OCI-LY7 (cell line): ENCODE data around the gene ADPRM. TPM values are rescaled to one million over a fixed set of nuclear protein-coding genes. Genes with fewer than 3 reads are reported as not detected.

Experiments used
- BruUV-seq: library from RNA; stranded (reverse); fragments of 400-500 nt; replicated peaks from 2 replicates; lab custom pipeline; 2021; lab: Mats Ljungman, UMichigan
- CTCF ChIA-PET: fragments of 300-600 bp; sonication (Branson Sonifier 250); formaldehyde crosslinking; loops from one replicate; lab custom pipeline; 2022; ENCODE audit warnings: antibody characterized with exemption; ENCODE audit not compliant: unreplicated experiment; lab: Charles Lee
- POLR2A ChIA-PET: fragments of 300-600 bp; sonication (Branson Sonifier 250); formaldehyde crosslinking; loops from one replicate; lab custom pipeline; 2022; ENCODE audit warnings: antibody characterized with exemption; lab: Charles Lee
- DNase-seq: peaks from one replicate; pipeline ENCODE4 v3.0.0-alpha.2; 2015; ENCODE audit warnings: low spot score
- H2AFZ ChIP-seq: fragments of 200-600 bp; sonication (generic), shearing (Covaris generic); 2 replicates; pipeline ENCODE4 v1.6.1; 2014; ENCODE audit warnings: mild to moderate bottlenecking, antibody characterized with exemption, low read length, moderate library complexity
- H3K27ac ChIP-seq: fragments of 200-600 bp; sonication (generic); 2 replicates; pipeline ENCODE4 v1.5.1; 2014; ENCODE audit warnings: mixed run types, low read depth, mild to moderate bottlenecking, moderate library complexity, low read length, inconsistent platforms; ENCODE audit not compliant: poor library complexity, severe bottlenecking
- H3K36me3 ChIP-seq: fragments of 200-600 bp; sonication (generic); 2 replicates; pipeline ENCODE4 v1.6.1; 2014; ENCODE audit warnings: mild to moderate bottlenecking, antibody characterized with exemption, low read length, moderate library complexity, mixed read lengths; ENCODE audit not compliant: insufficient read depth
- H3K4me1 ChIP-seq: fragments of 200-600 bp; sonication (generic); 2 replicates; pipeline ENCODE4 v1.5.1; 2014; ENCODE audit warnings: mild to moderate bottlenecking, low read length; ENCODE audit not compliant: insufficient read depth, poor library complexity, severe bottlenecking
- H3K4me2 ChIP-seq: fragments of 200-600 bp; sonication (generic); 2 replicates; pipeline ENCODE4 v1.6.1; 2014; ENCODE audit warnings: mild to moderate bottlenecking, low read length
- H3K4me3 ChIP-seq: fragments of 200-600 bp; sonication (generic); 2 replicates; pipeline ENCODE4 v1.5.1; 2014; ENCODE audit warnings: mild to moderate bottlenecking, low read depth, low read length; ENCODE audit not compliant: poor library complexity, severe bottlenecking
- H3K79me2 ChIP-seq: fragments of 200-600 bp; sonication (generic); 2 replicates; pipeline ENCODE4 v1.6.1; 2016; ENCODE audit warnings: low read depth, mild to moderate bottlenecking, low read length, moderate library complexity, mixed read lengths; ENCODE audit not compliant: insufficient read depth
- H3K9me2 ChIP-seq: fragments of 200-600 bp; sonication (generic); 2 replicates; pipeline ENCODE4 v1.6.1; 2016; ENCODE audit warnings: mild to moderate bottlenecking, low read length, mixed read lengths; ENCODE audit not compliant: insufficient read depth
- H3K9me3 ChIP-seq: fragments of 200-600 bp; sonication (generic); 2 replicates; pipeline ENCODE4 v1.6.1; 2014; ENCODE audit warnings: mild to moderate bottlenecking, mixed run types, low read length, mixed read lengths
- H4K20me1 ChIP-seq: fragments of 200-600 bp; sonication (generic); 2 replicates; pipeline ENCODE4 v1.6.1; 2014; ENCODE audit warnings: mild to moderate bottlenecking, antibody characterized with exemption, low read length, moderate library complexity, mixed read lengths; ENCODE audit not compliant: insufficient read depth
- EZH2phosphoT487 ChIP-seq: fragments of 200-600 bp; sonication (generic); IDR thresholded peaks from 2 replicates; pipeline ENCODE4 v1.6.1; 2018; ENCODE audit warnings: low read depth, borderline replicate concordance, mild to moderate bottlenecking, mixed run types, antibody characterized with exemption, low read length, moderate library complexity, mixed read lengths
- intact Hi-C: fragments of 100-400 bp; cut with micrococcal nuclease; formaldehyde crosslinking; loops from one replicate; pipeline ENCODE4 v1.10.0; 2022; ENCODE audit not compliant: unreplicated experiment
- total RNA-seq, 2 experiments: library from RNA; depleted of rRNA in 1 of 2; stranded (reverse); fragments of >200 nt in 1 of 2; shearing (Covaris generic) in 1 of 2; gene quantifications; 2 replicates each; pipeline ENCODE4 v1.2.3, GENCODE V29; 2014 to 2022
- TF ChIP-seq, protein P1 (sequence below): fragments of 200-600 bp; sonication (generic); conservative IDR thresholded peaks from 2 replicates; pipeline ENCODE4 v1.5.1; 2014; ENCODE audit warnings: mild to moderate bottlenecking, antibody characterized with exemption, low read length, moderate library complexity, mixed read lengths

ADPRM gene
- total RNA-seq, 2 experiments from 2014 or later: 5.5 to 7.0 TPM

DNA sequence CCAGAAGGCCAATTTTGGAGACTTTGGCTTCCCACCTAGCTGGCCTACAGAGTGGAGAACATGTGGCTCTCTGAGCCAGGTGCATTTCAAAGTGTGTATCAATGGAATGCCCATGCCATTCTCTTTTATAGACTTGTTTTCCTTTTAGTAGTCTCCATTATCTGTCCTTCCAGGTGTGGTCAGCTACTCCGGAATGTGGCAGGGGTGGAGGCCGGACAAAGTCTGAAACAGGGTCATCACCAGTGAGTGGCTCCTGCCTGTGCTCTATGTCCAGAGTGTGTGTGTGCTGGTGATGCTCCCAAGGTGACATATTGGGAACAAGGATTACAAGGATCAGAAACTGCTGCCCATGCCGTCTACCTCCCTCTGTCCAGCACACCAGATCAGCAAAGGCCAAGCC is 36.3 kb downstream of the ADPRM start:
- ChIA-PET CTCF (no interaction called here), POLR2A (interaction anchor here (0.6 kb wide), 1 partner anchor 9 kb away, joined by 7 read pairs; no protein-coding TSS in a partner anchor)
- no TSS peak for BruUV-seq
- intact Hi-C loops: no loop called here
- Histone ChIP-seq H2AFZ (no peak overlapping the region), H3K4me2 (no peak overlapping the region), H3K9me2 (no peaks in the 10 kb centered on the region), H4K20me1 (no peaks in the 10 kb centered on the region), H3K9me3 (no peaks in the 10 kb centered on the region), H3K27ac (no peak overlapping the region), H3K4me1 (no peaks in the 10 kb centered on the region), H3K36me3 (no peaks in the 10 kb centered on the region), H3K4me3 (no peak overlapping the region), H3K79me2 (no peaks in the 10 kb centered on the region)
- no peak for TF ChIP-seq EZH2phosphoT487
- TF ChIP-seq, protein P1, sequence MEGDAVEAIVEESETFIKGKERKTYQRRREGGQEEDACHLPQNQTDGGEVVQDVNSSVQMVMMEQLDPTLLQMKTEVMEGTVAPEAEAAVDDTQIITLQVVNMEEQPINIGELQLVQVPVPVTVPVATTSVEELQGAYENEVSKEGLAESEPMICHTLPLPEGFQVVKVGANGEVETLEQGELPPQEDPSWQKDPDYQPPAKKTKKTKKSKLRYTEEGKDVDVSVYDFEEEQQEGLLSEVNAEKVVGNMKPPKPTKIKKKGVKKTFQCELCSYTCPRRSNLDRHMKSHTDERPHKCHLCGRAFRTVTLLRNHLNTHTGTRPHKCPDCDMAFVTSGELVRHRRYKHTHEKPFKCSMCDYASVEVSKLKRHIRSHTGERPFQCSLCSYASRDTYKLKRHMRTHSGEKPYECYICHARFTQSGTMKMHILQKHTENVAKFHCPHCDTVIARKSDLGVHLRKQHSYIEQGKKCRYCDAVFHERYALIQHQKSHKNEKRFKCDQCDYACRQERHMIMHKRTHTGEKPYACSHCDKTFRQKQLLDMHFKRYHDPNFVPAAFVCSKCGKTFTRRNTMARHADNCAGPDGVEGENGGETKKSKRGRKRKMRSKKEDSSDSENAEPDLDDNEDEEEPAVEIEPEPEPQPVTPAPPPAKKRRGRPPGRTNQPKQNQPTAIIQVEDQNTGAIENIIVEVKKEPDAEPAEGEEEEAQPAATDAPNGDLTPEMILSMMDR: no peak
- DNase-seq: no peak

DNA sequence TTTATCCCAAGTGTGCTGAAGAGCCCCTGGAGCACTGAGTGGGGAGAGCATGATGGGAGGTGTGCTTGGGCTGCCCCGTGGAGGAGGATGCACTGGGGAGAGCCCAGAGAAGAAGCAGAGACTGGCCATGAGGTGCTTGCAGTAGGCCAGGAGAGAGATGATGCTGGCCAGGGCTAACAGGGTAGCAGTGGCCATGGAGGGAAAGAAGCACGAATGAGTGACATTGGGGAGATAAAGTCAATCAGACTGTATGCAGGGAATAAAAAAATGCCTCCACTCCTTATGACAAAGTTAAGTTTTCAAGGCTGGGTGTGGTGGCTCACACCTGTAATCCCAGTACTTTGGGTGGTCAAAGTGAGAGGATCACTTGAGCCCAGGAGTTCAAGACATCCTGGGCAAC is 37.9 kb downstream of the ADPRM start:
- BruUV-seq: no TSS peak
- no peaks in the 10 kb centered on the region for H3K9me2 ChIP-seq
- H2AFZ ChIP-seq: no peak overlapping the region
- H3K79me2 ChIP-seq: no peaks in the 10 kb centered on the region
- H3K4me1 ChIP-seq: no peaks in the 10 kb centered on the region
- no peak for TF ChIP-seq EZH2phosphoT487
- TF ChIP-seq, protein P1: no peak
- no peaks in the 10 kb centered on the region for H3K9me3 ChIP-seq
- H4K20me1 ChIP-seq: no peaks in the 10 kb centered on the region
- H3K4me3 ChIP-seq: no peak overlapping the region
- H3K36me3 ChIP-seq: no peaks in the 10 kb centered on the region
- ChIA-PET POLR2A (interaction anchor here (0.6 kb wide), 1 partner anchor 104 kb away, joined by 3 read pairs; no protein-coding TSS in a partner anchor), CTCF (no interaction called here)
- intact Hi-C loops: no loop called here
- H3K27ac ChIP-seq: no peak overlapping the region
- H3K4me2 ChIP-seq: no peak overlapping the region
- DNase-seq: no peak

DNA sequence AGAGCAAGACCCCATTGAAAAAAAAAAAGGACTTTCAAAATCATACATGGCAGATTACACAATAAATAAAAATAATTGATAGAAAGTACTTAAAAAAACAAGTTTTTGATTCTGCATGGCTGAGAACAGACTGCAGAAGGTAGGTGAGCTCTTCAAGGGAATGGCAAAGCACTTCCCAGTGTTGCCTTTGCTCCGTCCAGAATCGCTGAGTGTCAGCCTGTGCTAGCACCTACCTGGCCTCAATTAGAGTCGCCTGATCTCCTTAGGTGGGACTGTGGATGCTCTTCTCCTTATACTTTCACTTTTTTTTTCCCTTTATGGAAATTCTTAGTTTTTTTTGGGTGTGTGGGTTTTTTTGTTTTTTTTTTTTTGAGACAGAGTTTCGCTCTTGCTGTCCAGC is 38.4 kb downstream of the ADPRM start:
- intact Hi-C loops: no loop called here
- no peak overlapping the region for H3K27ac ChIP-seq
- H3K9me2 ChIP-seq: no peaks in the 10 kb centered on the region
- no peak for DNase-seq
- ChIA-PET CTCF (no interaction called here), POLR2A (interaction anchor here (0.6 kb wide), 1 partner anchor 104 kb away, joined by 3 read pairs; no protein-coding TSS in a partner anchor)
- no peak overlapping the region for H3K4me3 ChIP-seq
- no peak overlapping the region for H2AFZ ChIP-seq
- TF ChIP-seq EZH2phosphoT487: no peak
- TF ChIP-seq, protein P1: no peak
- H3K9me3 ChIP-seq: no peaks in the 10 kb centered on the region
- BruUV-seq: no TSS peak
- no peaks in the 10 kb centered on the region for H4K20me1 ChIP-seq
- H3K79me2 ChIP-seq: no peaks in the 10 kb centered on the region
- H3K36me3 ChIP-seq: no peaks in the 10 kb centered on the region
- H3K4me1 ChIP-seq: no peaks in the 10 kb centered on the region
- no peak overlapping the region for H3K4me2 ChIP-seq
